ENCODE data around the gene RANBP1.
"Not testable (repeated sequence)": the region's sequence is repeated elsewhere in the genome, so short reads cannot be mapped to it uniquely, and the experiment has no call there.

The RANBP1 gene

GRCh38 chr22:20115691-20116375 is at the start of gene RANBP1:
Gene RANBP1 (plus strand): TSS chr22:20116104. CDS start chr22:20116185, 81 bp downstream.
- no peak for DNase-seq

- DNase-seq: no peak
Measured at GRCh38 chr22:20066617-20067383, 49.1 kb upstream of the RANBP1 start.

GRCh38 chr22:20067384-20067682 is 48.6 kb upstream of the RANBP1 start:
- not testable (repeated sequence) for DNase-seq

DNA sequence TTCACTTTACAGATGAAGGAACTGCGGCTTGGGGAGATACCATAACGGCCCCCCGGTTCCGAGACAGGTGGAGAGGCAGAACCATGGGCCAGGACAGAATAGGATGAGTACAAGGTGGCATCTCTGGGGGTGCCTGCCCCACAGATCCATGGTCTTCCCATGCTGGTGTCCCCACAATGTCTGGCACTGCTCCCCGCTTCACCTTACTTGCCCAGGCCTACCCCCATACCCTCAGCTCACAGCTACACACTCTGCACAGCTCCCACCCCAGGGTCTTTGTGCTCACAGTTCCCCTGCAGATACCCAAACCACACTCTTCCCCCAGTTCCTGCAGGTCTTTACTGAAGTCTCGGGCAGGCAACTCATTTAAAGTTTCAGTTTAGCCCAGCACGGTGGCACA is 47.3 kb upstream of the RANBP1 start:
- no peak for DNase-seq

DNA sequence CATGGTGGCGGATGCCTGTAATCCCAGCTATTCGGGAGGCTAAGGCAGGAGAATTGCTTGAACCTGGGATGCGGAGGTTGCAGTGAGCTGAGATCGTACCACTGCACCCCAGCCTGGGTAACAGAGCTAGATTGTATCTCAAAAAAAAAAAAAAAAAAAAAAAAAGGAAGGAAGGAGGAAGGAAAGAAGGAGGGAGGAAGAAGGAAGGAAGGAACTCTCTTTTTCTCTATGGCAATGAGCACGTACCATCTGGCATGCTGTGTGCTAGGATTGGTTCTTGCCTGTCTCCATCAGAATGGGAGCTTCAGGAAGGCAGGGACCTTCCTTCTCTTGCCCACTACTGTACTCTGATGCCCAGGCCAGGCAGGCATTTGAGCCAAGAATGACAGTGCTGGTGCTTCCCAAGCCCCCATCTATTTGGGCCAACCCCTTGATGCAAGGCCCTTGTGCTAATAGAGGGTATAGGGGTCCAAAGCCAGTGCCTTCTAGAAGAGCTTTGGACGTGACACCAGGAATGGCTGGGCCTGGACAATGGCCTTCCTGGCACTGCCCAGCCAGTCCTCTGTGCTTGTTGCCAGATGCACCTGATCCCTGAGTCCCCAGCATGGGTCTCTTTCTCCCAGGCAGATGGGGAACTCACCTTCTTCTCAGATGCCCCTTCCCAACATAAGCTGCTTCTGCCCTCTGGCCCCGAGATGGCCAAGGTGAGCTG is 46.4 kb upstream of the RANBP1 start:
- DNase-seq: no peak

DNA sequence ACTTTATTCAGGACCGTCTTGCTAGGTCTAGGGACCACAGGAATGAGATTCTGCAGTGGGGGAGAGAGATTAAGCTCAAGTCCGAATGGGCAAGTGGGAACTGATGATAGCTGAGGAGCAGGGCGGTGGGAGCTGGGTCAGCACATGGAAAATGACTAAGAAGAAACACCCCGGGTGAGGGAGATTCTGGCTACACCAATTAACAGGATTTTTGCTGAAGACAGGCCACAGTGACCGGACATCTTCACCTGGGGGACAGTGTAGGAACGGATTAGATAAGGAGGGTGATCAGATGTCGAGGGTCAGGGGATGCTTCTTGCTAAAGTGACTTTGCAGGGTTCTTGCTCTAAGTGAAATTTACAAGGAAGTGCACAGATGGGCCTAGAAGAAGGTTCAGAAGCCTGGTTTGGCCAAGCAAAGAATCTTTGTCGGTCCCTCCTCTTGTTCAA is 44.4 kb upstream of the RANBP1 start:
- no peak for DNase-seq

- no peak for DNase-seq
Measured at GRCh38 chr22:20076627-20077172, 39.2 kb upstream of the RANBP1 start.

DNA sequence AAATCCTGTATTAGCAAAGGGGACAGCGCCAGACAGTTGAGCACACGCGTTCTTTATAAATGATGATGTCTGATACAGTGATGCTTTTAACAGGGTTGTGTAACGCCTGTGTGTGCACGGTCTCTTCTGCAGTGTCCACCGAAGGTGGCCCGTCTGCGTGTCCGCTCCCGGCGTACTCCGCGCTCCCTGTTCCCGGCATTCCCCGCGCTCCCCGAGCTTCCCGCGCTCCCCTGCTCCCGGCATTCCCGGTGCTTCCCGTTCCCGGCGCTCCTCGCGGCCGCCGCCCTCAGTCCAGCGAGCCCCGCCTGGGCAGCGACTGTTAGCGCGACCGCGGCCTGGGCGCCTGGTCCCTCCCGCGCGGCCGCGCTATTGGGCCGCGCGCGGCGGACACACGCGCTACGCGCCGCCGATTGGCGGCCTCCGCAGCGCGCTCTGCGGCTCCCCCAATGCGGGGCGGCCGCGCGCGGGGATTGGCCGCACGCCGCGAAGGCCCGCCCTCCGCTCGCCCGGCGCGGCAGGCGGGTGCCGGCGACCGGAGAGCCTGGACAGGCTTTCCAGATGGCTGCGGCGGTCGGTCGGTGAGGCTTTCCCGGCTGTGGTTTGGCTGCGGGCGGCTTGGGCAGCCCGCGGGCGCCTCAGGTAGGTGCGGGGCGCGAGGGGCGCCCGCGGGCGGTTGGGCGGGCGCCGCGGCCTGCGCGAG is 36.0 kb upstream of the RANBP1 start, which contains the start of gene DGCR8:
TSS of gene DGCR8 (plus strand) at position 497 of the 700 bp plus-strand sequence. CDS start 5,723 bp downstream, outside the sequence.
- DNase-seq: peak; percentile 65

- DNase-seq: no peak
Measured at GRCh38 chr22:20080445-20080775, 35.5 kb upstream of the RANBP1 start.

GRCh38 chr22:20080776-20081654 is 34.9 kb upstream of the RANBP1 start:
- no peak for DNase-seq

- DNase-seq: no peak
Measured at GRCh38 chr22:20083157-20083890, 32.6 kb upstream of the RANBP1 start.

- DNase-seq: no peak
Measured at GRCh38 chr22:20083891-20084546, 31.9 kb upstream of the RANBP1 start.

DNA sequence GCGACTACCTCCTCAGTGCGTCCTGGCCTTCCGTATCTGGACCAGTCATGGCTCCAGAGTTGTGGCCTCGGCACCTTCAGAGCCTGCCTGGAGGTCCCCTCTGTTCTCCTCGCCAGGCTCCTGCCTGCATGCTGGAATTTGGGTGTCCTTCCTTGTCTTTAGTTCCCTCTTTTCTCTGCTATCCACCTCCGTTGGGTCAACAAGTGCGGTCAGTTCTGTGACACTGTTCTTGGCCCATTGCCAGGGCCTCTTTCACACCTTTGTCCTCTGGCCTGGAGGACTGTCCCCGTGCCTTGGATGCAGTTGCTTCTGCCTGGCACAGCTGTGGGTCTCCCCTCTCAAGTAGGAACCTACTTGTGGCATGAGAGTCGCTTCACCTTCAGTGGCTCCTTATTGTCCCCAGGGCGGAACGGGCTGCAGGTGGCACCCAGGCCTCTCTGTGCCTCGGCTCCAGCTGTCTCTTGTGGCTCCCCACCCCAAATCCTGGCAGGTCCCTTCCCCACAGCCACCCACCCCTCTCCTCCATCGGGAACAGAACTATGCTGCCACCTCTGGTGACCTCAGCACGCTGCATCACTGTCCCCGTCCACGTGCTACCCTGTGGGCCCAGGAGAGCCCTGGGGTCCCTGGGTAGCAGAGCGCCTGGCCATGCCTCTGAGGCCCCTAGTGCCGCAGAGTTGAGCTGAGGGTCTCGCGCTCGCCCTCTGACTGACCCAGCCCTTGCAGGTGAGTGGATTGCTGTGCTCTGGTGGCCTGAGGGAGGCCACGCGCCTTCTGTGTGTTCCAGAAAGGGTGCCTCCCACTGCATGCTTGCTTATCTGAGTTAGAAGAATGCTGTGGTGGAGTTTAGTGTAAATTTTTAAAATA is 31.1 kb upstream of the RANBP1 start:
- no peak for DNase-seq

DNA sequence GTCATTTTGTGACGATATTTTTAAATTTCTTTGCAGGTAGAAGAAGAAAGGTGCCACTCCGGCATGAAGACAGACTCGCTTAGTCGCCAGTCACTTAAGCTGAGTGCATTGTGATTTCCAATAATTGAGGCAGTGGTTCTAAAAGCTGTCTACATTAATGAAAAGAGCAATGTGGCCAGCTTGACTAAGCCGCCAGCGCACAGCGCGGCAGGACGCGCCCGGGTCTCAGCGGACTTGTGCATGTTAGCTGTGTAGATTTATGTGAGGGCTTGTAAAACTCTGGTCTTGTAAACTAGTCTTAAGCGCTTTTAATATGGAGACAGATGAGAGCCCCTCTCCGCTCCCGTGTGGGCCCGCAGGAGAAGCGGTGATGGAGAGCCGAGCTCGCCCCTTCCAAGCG is 30.3 kb upstream of the RANBP1 start:
- no peak for DNase-seq

DNA sequence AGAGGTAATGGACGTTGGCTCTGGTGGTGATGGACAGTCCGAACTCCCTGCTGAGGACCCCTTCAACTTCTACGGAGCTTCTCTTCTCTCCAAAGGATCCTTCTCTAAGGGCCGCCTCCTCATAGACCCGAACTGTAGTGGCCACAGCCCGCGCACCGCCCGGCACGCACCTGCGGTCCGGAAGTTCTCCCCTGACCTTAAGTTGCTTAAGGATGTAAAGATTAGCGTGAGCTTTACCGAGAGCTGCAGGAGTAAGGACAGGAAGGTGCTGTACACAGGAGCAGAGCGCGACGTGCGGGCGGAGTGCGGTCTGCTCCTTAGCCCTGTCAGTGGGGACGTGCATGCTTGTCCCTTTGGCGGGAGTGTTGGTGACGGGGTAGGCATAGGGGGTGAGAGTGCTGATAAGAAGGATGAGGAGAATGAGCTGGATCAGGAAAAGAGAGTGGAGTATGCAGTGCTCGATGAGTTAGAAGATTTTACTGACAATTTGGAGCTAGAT is 29.8 kb upstream of the RANBP1 start:
- DNase-seq: no peak

DNA sequence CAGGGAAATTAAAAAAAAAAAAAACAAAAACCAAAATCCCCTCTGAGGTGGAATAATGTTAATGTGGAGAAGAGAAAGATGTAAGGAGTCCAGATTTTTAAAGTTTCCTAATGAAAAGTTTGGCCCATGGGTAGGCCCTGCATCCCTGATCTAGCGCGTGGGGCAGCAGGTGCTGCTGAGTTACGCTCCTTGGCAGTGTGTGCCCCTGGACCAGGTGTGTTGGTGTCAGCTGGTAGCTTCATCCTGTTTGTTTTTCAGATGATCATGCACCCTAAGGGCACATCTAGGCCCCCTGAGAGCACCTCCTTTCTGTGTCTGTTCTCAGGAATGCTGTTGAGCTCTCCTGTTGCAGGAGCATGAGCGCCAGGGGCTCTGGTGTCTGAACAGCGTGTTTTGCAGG is 29.1 kb upstream of the RANBP1 start:
- DNase-seq: no peak

DNA sequence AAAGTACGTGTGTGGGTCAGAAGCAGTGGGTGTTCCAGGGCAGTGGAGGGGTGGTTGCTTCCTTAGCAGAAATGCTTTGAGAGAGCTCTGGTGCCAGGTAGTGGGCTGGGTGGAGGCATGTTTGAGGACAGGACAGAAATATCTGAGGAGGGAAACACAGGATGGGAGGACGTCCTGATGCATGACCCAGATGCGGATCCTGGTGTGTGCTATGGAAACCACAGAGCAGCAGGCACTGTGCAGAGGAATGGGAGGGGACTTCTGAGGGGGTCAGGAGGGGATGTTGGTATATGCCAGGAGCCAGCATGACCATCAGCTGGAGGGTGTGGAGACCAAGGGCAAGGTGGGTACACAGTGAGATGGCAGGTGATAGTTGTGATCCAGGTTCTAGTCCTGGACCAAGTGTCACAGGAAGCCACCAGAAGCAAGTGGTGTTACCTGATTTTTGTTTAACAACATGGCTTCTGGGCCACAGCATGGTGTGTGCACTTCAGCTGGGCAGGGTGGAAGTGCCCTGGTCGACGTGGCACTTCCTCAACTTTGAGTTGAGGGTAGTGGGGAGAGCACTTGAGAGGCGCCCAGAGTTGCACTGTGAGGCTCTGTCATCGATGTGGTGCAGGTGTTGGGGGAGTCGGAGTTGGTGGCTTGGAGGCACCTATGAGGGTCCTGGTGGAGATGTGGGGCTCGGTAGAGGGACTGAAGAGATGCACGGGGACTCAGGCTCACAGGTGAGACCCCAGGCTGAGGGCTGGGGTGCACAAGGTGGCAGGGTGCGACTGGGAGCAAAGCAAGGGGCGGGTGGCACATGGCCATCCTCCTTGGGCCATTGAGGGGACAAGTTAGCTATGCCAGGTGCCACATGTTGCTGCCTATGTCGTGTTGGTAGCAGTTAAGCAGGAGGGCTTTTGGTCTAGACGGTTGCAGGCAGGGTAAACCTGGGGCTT is 28.3 kb upstream of the RANBP1 start:
- DNase-seq: no peak

DNA sequence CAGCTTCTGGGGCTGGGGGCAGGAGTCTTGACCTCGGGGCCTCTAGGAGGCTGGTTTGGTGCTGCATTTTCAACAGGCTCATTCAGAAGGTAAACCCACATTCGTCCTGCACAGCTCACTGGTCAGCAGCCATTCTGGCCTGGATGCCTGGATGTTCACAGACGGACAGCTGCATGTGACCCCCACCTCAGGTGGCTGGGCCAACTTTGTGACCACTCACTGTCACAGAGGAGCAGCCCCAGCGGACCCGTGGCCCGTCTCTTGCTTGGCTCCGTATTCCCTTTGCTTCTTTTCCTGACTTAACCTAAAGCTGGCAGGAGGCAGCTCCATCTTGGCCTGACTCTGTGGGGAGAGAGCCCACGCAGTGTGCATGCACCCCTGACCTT is 27.6 kb upstream of the RANBP1 start:
- no peak for DNase-seq
